ENCODE data around the gene MYL2.
A peak's percentile ranks its signal among the peaks of the same experiment; 100 is the strongest.

The MYL2 gene

GRCh38 chr12:110932046-110932445 lies 11.7 kb upstream of the MYL2 start:
- intact Hi-C loops (cut with DNase I), result no loop called here
- peak in 2 of 42 donors; percentile 14 to 21 for DNase-seq

DNA sequence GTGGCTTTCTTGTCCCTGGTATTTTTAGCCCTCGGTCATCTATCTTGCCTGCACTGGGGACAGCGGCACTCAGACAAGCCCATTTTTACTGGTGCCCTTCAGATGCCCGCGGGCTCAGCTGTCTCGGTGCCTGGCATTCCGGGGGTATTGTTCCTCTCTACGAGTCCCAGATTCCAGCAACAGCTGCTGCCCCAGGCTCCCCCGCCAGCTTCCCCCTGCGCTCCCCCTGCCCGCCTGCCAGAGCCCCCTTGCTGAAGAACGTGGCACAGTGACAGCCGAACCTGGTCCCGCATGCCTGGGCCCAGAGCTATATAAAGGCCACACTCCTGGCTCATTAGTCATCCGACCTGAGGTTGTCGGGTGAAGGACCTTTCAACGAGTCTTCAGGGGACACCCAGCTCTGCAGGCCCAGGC lies 10.9 kb upstream of the MYL2 start:
- DNase-seq, result no peak
- intact Hi-C loops (cut with DNase I), result no loop called here

DNA sequence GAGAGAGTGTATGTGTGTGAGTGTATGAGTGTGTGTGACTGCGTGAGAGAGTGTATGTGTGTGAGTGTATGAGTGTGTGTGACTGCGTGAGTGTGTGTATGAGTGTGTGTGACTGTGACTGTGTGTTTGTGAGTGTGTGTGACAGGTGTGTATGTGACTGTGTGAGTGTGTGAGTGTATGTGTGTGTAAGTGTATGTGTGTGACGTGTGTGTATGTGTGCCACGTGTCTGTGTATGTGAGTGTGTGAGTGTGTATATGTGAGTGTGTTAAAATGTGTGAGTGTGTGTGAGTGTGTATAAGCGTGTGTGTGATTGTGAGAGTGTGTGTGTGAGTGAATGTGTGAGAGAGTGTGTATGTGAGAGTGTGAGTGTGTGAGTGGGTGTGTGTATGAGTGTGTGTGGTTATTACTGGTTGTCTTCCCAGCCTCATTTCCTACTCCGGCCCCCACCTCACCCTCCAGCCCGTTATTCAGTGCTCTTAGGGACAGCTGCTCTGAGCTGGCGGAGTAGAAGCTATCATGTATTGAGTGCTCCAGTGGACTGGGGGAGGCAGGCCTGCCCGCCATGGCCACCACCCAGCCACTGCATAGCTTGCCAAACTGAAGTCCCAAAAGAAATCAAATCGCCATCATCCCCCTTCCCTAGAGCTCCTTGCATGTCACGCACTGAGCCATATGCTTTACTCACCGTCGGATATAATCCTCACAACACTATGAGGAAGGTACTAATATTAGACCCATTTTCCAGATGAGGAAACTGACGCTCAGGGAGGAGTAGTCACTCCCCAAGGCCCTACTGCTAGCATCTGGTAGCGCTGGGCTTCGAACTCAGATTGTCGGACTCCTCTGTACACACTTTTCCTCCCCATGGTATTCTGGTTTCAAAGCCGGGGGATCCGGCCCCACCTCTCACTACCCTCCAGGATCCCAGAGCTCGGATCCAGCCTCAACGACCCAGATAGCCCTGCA lies 10.3 kb upstream of the MYL2 start:
- intact Hi-C loops (cut with DNase I), result no loop called here
- DNase-seq, result no peak

GRCh38 chr12:110929818-110930217 lies 9.4 kb upstream of the MYL2 start:
- intact Hi-C loops (cut with DNase I), result no loop called here
- no peak for DNase-seq

DNA sequence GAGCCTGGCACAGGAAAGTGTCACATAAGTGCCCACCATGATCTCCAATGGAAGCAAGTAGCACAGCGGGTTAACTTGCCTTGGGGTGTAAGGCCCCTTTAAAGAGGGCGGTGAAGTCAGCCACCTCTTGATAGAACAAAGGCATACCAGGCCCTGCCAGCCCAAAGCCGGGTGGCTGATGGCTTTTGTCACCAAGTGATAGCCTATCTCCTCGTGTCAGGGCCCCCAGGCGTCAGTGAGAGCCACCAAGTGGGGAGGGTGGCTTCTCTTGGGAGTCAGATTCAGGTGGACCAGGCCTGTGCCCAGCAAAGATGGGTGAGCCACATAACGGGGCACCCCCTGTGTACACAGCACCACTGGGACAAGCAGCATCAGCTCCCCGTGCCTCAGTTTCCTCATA lies 8.3 kb upstream of the MYL2 start:
- no peak for DNase-seq
- intact Hi-C loops (cut with DNase I), result no loop called here

- DNase-seq, result no peak
- intact Hi-C loops (cut with DNase I), result no loop called here
Measured at GRCh38 chr12:110927546-110927945, 7.2 kb upstream of the MYL2 start.

GRCh38 chr12:110923692-110924334 lies 3.4 kb upstream of the MYL2 start:
- intact Hi-C loops (cut with DNase I), result no loop called here
- no peak for DNase-seq

DNA sequence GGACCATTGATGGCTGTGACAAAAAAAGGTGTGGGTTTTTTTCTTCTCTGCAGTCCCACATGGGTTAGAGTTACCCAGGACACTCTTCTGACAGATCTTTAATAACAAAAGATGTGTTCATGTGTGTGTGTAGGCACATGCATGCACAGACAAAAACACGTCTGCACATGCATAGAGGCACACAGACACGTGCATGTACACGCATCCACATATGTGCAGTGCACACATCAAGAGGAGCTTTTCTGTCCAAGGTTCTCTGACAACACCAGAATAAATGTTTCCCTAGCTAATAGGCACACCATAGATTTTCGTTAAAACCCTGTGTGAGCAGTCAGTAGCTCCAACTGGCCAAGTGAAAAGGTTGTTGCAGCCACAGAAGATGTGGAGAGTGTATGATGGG lies 2.8 kb upstream of the MYL2 start:
- intact Hi-C loops (cut with DNase I), result no loop called here
- DNase-seq, result no peak

GRCh38 chr12:110922652-110923051 lies 2.3 kb upstream of the MYL2 start:
- intact Hi-C loops (cut with DNase I), result no loop called here
- DNase-seq, result no peak

GRCh38 chr12:110921262-110921661 lies 883 bp upstream of the MYL2 start:
- intact Hi-C loops (cut with DNase I), result no loop called here
- peak in 1 of 42 donors; percentile 16 for DNase-seq

GRCh38 chr12:110919720-110920119 lies 659 bp downstream of the MYL2 start:
- intact Hi-C loops (cut with DNase I), result no loop called here
- DNase-seq, result no peak

DNA sequence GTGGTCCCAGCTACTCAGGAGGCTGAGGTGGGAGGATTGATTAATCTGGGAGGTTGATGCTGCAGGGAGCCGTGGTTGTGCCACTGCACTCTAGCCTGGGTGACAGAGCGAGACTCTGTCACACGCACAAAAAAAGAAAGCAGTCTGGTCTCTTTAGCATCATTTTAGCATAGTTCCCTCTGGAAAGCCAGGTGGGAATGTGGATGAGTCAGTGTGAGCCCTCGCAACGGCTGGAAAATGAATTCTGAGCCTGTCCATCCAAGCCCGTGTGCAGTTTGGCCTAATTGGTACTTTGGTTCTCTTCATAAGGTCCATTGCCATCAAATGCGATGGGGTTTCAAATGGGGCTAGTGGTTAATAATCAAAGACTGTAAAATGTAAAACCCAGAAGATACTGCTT lies 2.4 kb downstream of the MYL2 start:
- DNase-seq, result no peak
- intact Hi-C loops (cut with DNase I), result no loop called here

GRCh38 chr12:110917467-110917866 lies 2.9 kb downstream of the MYL2 start:
- DNase-seq, result no peak
- intact Hi-C loops (cut with DNase I), result no loop called here

DNA sequence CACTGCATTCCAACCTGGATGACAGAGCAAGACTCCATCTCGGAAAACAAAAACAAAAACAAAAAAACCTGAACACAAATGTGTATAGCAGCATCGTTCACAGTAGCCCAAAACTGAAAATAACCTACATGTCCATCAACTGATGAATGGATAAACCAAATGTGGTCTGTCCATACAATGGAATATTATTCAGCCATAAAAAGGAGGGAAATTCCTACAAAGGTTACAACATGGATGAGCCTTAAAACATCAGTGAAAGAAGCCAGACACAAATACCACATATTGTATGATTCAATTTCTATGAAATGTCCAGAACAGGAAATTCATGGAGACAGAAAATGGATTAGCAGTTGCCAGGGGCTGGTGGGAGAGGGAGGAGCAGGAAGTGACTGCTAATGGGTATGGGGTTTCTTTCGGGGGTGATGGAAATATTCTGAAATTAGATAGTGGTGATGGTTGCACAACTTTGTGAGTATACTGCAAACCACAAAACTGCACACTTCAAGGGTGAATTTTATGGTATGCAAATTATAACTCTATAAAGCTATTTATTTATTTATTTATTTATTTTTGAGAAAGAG lies 4.0 kb downstream of the MYL2 start:
- intact Hi-C loops (cut with DNase I), result no loop called here
- DNase-seq, result no peak

GRCh38 chr12:110913119-110914056 lies 7.0 kb downstream of the MYL2 start:
- intact Hi-C loops (cut with DNase I), result no loop called here
- no peak for DNase-seq

- intact Hi-C loops (cut with DNase I), result no loop called here
- DNase-seq, result no peak
Measured at GRCh38 chr12:110912263-110912662, 8.1 kb downstream of the MYL2 start.

DNA sequence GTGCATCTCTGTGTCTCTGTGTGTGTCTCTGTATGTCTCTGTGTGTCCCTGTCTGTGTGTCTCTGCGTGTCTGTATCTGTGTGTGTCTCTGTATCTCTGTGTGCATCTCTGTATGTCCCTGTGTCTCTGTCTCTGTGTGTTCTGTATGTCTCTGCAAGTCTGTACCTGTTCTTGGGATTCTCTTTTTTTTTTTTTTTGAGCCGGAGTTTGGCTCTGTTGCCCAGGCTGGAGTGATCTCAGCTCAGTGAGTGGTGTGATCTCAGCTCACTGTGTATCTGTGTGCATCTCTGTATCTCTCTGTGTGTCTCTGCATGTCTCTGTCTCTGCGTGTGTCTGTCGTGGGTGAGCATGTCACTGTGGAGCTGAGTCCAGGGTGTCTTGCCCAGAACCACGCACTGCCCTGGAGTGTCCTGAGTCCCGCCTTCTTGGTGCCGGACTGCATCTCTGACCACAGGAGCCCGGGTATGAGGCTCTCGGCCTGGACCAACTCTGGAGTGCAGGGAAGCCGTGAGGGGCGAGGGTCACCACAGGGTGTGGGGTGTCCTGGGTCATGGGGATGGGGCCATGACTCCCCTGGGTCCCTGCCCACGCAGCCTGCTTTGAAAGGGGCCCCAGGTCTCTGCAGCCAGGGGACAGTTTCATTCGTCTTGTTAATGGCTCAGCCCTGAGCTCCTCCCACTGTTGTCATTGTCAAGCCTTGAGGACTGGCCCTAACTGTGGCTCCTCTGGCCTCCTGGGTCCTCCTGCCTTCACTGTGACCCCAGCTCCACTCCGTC lies 11.8 kb downstream of the MYL2 start:
- intact Hi-C loops (cut with DNase I), result no loop called here

GRCh38 chr12:110907583-110907982 lies 12.8 kb downstream of the MYL2 start:
- DNase-seq, result no peak
- intact Hi-C loops (cut with DNase I), result no loop called here

More for the DNA sequence above, 11.8 kb downstream of the MYL2 start:
- DNase-seq, result no peak
